GM12864 (cell line): ENCODE results near the gene PDE6B.
A peak's percentile ranks its signal among the peaks of the same experiment; 100 is the strongest.

ENCODE experiments used
- DNase-seq: peaks from one replicate; pipeline ENCODE4 v3.0.0-alpha.2; 2011; ENCODE audit warnings: low read depth
- H3K4me3 ChIP-seq: 2 replicates; pipeline ENCODE4 v1.5.1; 2011; ENCODE audit warnings: mild to moderate bottlenecking, low read depth, low read length, control low read depth
- CTCF ChIP-seq: IDR thresholded peaks from 2 replicates; pipeline ENCODE4 v1.5.1; 2011; ENCODE audit warnings: low read depth, mild to moderate bottlenecking, moderate library complexity, low read length, control low read depth, inconsistent platforms; ENCODE audit errors: missing control alignments

PDE6B gene

GRCh38 chr4:680928-681645 is 55.7 kb downstream of the PDE6B start:
- TF ChIP-seq CTCF: no peak
- no peak for DNase-seq
- H3K4me3 ChIP-seq: peak overlapping the region; percentile 56

GRCh38 chr4:681736-682451 is 56.5 kb downstream of the PDE6B start:
- H3K4me3 ChIP-seq: no peak overlapping the region
- no peak for DNase-seq
- TF ChIP-seq CTCF: no peak

- TF ChIP-seq CTCF: no peak
- no peak overlapping the region for H3K4me3 ChIP-seq
These were observed 57.3 kb downstream of the PDE6B start for GRCh38 chr4:682490-683172.

GRCh38 chr4:683247-683897 is 58.0 kb downstream of the PDE6B start:
- no peak overlapping the region for H3K4me3 ChIP-seq
- TF ChIP-seq CTCF: no peak
- no peak for DNase-seq

More at GRCh38 chr4:682490-683172, 57.3 kb downstream of the PDE6B start:
- DNase-seq: no peak

- no peak for DNase-seq
- TF ChIP-seq CTCF: peak; percentile 76
- H3K4me3 ChIP-seq: no peak overlapping the region
These were observed 58.7 kb downstream of the PDE6B start for GRCh38 chr4:683982-684622.

GRCh38 chr4:684623-685327 is 59.4 kb downstream of the PDE6B start:
- no peak for DNase-seq
- no peak for TF ChIP-seq CTCF
- H3K4me3 ChIP-seq: no peak overlapping the region
